A172 (cell line): Measurements from ENCODE around the gene FOXP2. TPM values are rescaled to one million over a fixed set of nuclear protein-coding genes. Genes with fewer than 3 reads are reported as not detected.

Source experiments
- DNase-seq: peaks from one replicate; pipeline ENCODE4 v3.0.0-alpha.2; 2015; ENCODE audit warnings: low spot score
- total RNA-seq: library from RNA; depleted of rRNA; stranded (reverse); fragments of >200 nt; shearing (Covaris generic); gene quantifications from 2 replicates; pipeline ENCODE4 v1.2.3, GENCODE V29; 2014

FOXP2 gene
- total RNA-seq, 1 experiment from 2014 or later: 0.12 TPM

- no peak for DNase-seq
Observed at GRCh38 chr7:114657279-114657678, 242.7 kb downstream of the FOXP2 start.

GRCh38 chr7:114658216-114658615 lies 243.6 kb downstream of the FOXP2 start:
- no peak for DNase-seq

GRCh38 chr7:114659409-114660125 lies 245.0 kb downstream of the FOXP2 start:
- DNase-seq: no peak

GRCh38 chr7:114660126-114660486 lies 245.5 kb downstream of the FOXP2 start:
- DNase-seq: no peak

GRCh38 chr7:114660753-114661152 lies 246.1 kb downstream of the FOXP2 start:
- no peak for DNase-seq

- no peak for DNase-seq
Observed at GRCh38 chr7:114662002-114662677, 247.5 kb downstream of the FOXP2 start.

- DNase-seq: peak; percentile 21
Observed at GRCh38 chr7:114663502-114663901, 248.9 kb downstream of the FOXP2 start.

- no peak for DNase-seq
Observed at GRCh38 chr7:114670676-114671075, 256.1 kb downstream of the FOXP2 start.

- no peak for DNase-seq
Observed at GRCh38 chr7:114671563-114672123, 257.0 kb downstream of the FOXP2 start.

GRCh38 chr7:114678116-114678515 lies 263.5 kb downstream of the FOXP2 start:
- no peak for DNase-seq

GRCh38 chr7:114687238-114687637 lies 272.6 kb downstream of the FOXP2 start:
- DNase-seq: no peak

GRCh38 chr7:114688443-114689055 lies 273.9 kb downstream of the FOXP2 start:
- DNase-seq: no peak

- no peak for DNase-seq
Observed at GRCh38 chr7:114689406-114689805, 274.8 kb downstream of the FOXP2 start.

GRCh38 chr7:114691605-114692004 lies 277.0 kb downstream of the FOXP2 start:
- no peak for DNase-seq

- no peak for DNase-seq
Observed at GRCh38 chr7:114695182-114695581, 280.6 kb downstream of the FOXP2 start.

- no peak for DNase-seq
Observed at GRCh38 chr7:114700247-114700928, 285.8 kb downstream of the FOXP2 start.

- peak; percentile 74 for DNase-seq
Observed at GRCh38 chr7:114703677-114704076, 289.1 kb downstream of the FOXP2 start.

GRCh38 chr7:114708646-114709045 lies 294.0 kb downstream of the FOXP2 start:
- DNase-seq: peak; percentile 19

- DNase-seq: no peak
Observed at GRCh38 chr7:114710499-114710898, 295.9 kb downstream of the FOXP2 start.

GRCh38 chr7:114711241-114711640 lies 296.6 kb downstream of the FOXP2 start:
- peak; percentile 14 for DNase-seq

GRCh38 chr7:114715907-114716306 lies 301.3 kb downstream of the FOXP2 start:
- DNase-seq: peak; percentile 40

GRCh38 chr7:114718861-114719260 lies 304.2 kb downstream of the FOXP2 start:
- DNase-seq: no peak
